Skeletal muscle satellite cell (primary cell): ENCODE data around the gene MYADML2.

Source experiments
- H3K27me3 ChIP-seq: 2 replicates; pipeline ENCODE4 v1.7.0; 2013; ENCODE audit warnings: low read length; ENCODE audit not compliant: control insufficient read depth, insufficient read depth
- H3K36me3 ChIP-seq: 2 replicates; pipeline ENCODE4 v1.7.0; 2013; ENCODE audit warnings: mild to moderate bottlenecking, control low read depth, low read length; ENCODE audit not compliant: insufficient read depth
- H3K4me1 ChIP-seq: 2 replicates; pipeline ENCODE4 v1.7.0; 2013; ENCODE audit warnings: low read length; ENCODE audit not compliant: control insufficient read depth, insufficient read depth
- H3K4me2 ChIP-seq: 2 replicates; pipeline ENCODE4 v1.7.0; 2013; ENCODE audit warnings: mild to moderate bottlenecking, low read length
- H3K4me3 ChIP-seq: 2 replicates; pipeline ENCODE4 v1.7.0; 2013; ENCODE audit warnings: low read length
- H3K9ac ChIP-seq: 2 replicates; pipeline ENCODE4 v1.7.0; 2013; ENCODE audit warnings: mild to moderate bottlenecking, low read depth, low read length, moderate library complexity
- H3K9me3 ChIP-seq: replicated peaks from 2 replicates; pipeline ENCODE4 v1.7.0; 2013; ENCODE audit warnings: mild to moderate bottlenecking, control low read depth, low read length

Gene MYADML2

GRCh38 chr17:81939881-81940385 is 7.1 kb downstream of the MYADML2 start:
- Histone ChIP-seq H3K27me3 (peaks cover 31% of the 10 kb centered on the region), H3K4me2 (peak overlapping the region; percentile 65), H3K36me3 (no peaks in the 10 kb centered on the region), H3K9me3 (no peaks in the 10 kb centered on the region), H3K4me3 (no peak overlapping the region), H3K9ac (no peak overlapping the region), H3K4me1 (peaks cover 19% of the 10 kb centered on the region)

GRCh38 chr17:81939218-81939617 is 7.8 kb downstream of the MYADML2 start:
- Histone ChIP-seq H3K9me3 (no peaks in the 10 kb centered on the region), H3K4me2 (no peak overlapping the region), H3K9ac (no peak overlapping the region), H3K36me3 (no peaks in the 10 kb centered on the region), H3K27me3 (peaks cover 27% of the 10 kb centered on the region), H3K4me3 (no peak overlapping the region), H3K4me1 (peaks cover 19% of the 10 kb centered on the region)

- Histone ChIP-seq H3K27me3 (peaks cover 14% of the 10 kb centered on the region), H3K4me2 (peak overlapping the region; percentile 48), H3K4me1 (peaks cover 19% of the 10 kb centered on the region), H3K4me3 (no peak overlapping the region), H3K36me3 (no peaks in the 10 kb centered on the region), H3K9me3 (no peaks in the 10 kb centered on the region), H3K9ac (no peak overlapping the region)
These were observed 11.3 kb downstream of the MYADML2 start for GRCh38 chr17:81935709-81936084.

- Histone ChIP-seq H3K4me3 (no peak overlapping the region), H3K4me2 (no peak overlapping the region), H3K4me1 (peaks cover 16% of the 10 kb centered on the region), H3K9ac (no peak overlapping the region), H3K27me3 (peaks cover 8% of the 10 kb centered on the region), H3K9me3 (no peaks in the 10 kb centered on the region), H3K36me3 (no peaks in the 10 kb centered on the region)
These were observed 12.0 kb downstream of the MYADML2 start for GRCh38 chr17:81934850-81935708.

GRCh38 chr17:81934098-81934757 is 12.8 kb downstream of the MYADML2 start:
- Histone ChIP-seq H3K36me3 (no peaks in the 10 kb centered on the region), H3K4me3 (no peak overlapping the region), H3K27me3 (no peaks in the 10 kb centered on the region), H3K9me3 (no peaks in the 10 kb centered on the region), H3K9ac (no peak overlapping the region), H3K4me1 (peaks cover 11% of the 10 kb centered on the region), H3K4me2 (no peak overlapping the region)

GRCh38 chr17:81933178-81933699 is 13.8 kb downstream of the MYADML2 start:
- Histone ChIP-seq H3K9me3 (no peaks in the 10 kb centered on the region), H3K4me3 (no peak overlapping the region), H3K4me2 (no peak overlapping the region), H3K9ac (no peak overlapping the region), H3K27me3 (no peaks in the 10 kb centered on the region), H3K36me3 (no peaks in the 10 kb centered on the region), H3K4me1 (peaks cover 13% of the 10 kb centered on the region)

- Histone ChIP-seq H3K27me3 (no peaks in the 10 kb centered on the region), H3K36me3 (no peaks in the 10 kb centered on the region), H3K9me3 (no peaks in the 10 kb centered on the region), H3K4me2 (no peak overlapping the region), H3K4me3 (no peak overlapping the region), H3K4me1 (peaks cover 17% of the 10 kb centered on the region), H3K9ac (no peak overlapping the region)
These were observed 14.6 kb downstream of the MYADML2 start for GRCh38 chr17:81932333-81932983.

GRCh38 chr17:81931557-81932332 is 15.3 kb downstream of the MYADML2 start:
- no peak overlapping the region for H3K4me3 ChIP-seq
- H3K9ac ChIP-seq, result no peak overlapping the region
- H3K27me3 ChIP-seq, result no peaks in the 10 kb centered on the region
- peaks cover 12% of the 10 kb centered on the region for H3K4me1 ChIP-seq
- H3K9me3 ChIP-seq, result no peaks in the 10 kb centered on the region
- H3K36me3 ChIP-seq, result no peaks in the 10 kb centered on the region
- no peak overlapping the region for H3K4me2 ChIP-seq

GRCh38 chr17:81931189-81931556 is 15.9 kb downstream of the MYADML2 start:
- Histone ChIP-seq H3K27me3 (no peaks in the 10 kb centered on the region), H3K36me3 (no peaks in the 10 kb centered on the region), H3K4me1 (peaks cover 10% of the 10 kb centered on the region), H3K4me3 (no peak overlapping the region), H3K4me2 (no peak overlapping the region), H3K9me3 (no peaks in the 10 kb centered on the region), H3K9ac (no peak overlapping the region)

GRCh38 chr17:81930142-81931125 is 16.6 kb downstream of the MYADML2 start:
- Histone ChIP-seq H3K4me2 (no peak overlapping the region), H3K9ac (no peak overlapping the region), H3K36me3 (no peaks in the 10 kb centered on the region), H3K4me3 (no peak overlapping the region), H3K27me3 (no peaks in the 10 kb centered on the region), H3K9me3 (no peaks in the 10 kb centered on the region), H3K4me1 (peaks cover 15% of the 10 kb centered on the region)
